GM19239 (cell line): ENCODE measurements around the gene MZB1.
A peak's percentile ranks its signal among the peaks of the same experiment; 100 is the strongest.
"Not testable (repeated sequence)": the region's sequence is repeated elsewhere in the genome, so short reads cannot be mapped to it uniquely, and the experiment has no call there.

ENCODE experiments used
- DNase-seq: peaks from one replicate; pipeline ENCODE4 v3.0.0; 2011; ENCODE audit warnings: low spot score; ENCODE audit not compliant: insufficient read length
- FAIRE-seq: peaks from 2 replicates; lab custom pipeline; 2011; peaks lifted over from hg19 to GRCh38; lab: Jason Lieb, UNC

Gene MZB1

GRCh38 chr5:139393497-139394122, 3.9 kb upstream of the MZB1 start:
- DNase-seq (no peak), FAIRE-seq (no peak)

DNA sequence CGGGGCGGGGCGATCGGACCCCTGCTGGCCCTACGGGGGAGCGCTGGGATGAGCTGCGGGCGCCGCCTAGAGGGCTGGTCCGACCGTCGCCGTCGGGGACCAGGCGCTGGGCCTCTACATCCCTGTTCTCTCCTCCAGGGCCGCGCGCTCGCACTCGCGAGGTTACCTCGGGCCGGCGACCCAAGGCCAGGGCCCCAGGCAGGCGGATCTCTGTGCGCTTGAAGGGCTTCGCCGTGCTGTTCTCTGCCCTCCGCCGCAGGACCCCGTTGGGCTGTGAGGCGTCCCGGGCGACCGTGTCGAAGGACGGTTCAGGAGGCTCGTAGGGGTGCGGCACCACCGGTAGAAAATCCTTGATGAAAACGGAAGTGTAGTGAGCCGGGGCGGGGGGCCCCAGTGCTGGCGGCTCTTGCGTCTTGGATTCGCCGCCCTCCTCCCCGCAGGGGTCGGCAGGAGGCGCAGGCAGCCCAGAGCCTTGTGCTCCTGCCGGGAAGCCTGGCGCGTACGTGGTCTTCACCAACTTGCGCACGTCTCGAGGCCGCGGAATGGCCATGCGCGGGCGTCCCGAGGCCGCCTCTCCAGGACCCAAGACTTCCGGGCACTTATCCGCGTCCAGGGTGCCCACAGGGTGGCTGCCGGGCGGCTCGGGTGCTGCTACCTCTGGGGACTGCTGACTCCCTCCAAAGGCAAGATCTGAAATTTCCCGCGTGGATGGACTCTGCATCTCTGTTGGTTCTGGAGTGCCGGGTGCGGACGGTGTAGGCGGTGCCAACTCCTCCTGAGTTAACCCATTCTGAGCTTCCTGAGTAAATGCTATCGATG, 3.2 kb upstream of the MZB1 start:
- FAIRE-seq (peak; percentile 84), DNase-seq (peak; percentile 82)

DNA sequence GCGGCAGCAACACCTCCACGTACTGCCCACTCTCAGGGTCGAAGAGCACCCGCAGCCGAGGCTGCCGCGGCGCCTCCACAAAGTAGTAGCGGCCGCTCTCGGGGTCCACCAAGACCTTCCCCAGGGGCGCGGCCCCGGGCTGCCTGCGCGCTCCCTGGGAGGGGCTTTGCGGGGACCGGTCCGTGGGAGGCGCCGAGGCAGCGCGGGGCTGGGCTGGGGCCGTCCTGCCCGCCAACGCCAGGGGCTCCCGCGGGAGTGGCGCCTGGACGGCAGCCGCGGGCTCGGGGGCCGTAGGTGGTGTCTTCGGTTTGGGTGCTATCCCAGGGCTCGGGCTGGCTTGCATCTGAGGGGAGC, 2.6 kb upstream of the MZB1 start:
- no peak for DNase-seq
- no peak for FAIRE-seq

GRCh38 chr5:139391570-139392323, 2.0 kb upstream of the MZB1 start:
- DNase-seq (no peak), FAIRE-seq (peak; percentile 84)

DNA sequence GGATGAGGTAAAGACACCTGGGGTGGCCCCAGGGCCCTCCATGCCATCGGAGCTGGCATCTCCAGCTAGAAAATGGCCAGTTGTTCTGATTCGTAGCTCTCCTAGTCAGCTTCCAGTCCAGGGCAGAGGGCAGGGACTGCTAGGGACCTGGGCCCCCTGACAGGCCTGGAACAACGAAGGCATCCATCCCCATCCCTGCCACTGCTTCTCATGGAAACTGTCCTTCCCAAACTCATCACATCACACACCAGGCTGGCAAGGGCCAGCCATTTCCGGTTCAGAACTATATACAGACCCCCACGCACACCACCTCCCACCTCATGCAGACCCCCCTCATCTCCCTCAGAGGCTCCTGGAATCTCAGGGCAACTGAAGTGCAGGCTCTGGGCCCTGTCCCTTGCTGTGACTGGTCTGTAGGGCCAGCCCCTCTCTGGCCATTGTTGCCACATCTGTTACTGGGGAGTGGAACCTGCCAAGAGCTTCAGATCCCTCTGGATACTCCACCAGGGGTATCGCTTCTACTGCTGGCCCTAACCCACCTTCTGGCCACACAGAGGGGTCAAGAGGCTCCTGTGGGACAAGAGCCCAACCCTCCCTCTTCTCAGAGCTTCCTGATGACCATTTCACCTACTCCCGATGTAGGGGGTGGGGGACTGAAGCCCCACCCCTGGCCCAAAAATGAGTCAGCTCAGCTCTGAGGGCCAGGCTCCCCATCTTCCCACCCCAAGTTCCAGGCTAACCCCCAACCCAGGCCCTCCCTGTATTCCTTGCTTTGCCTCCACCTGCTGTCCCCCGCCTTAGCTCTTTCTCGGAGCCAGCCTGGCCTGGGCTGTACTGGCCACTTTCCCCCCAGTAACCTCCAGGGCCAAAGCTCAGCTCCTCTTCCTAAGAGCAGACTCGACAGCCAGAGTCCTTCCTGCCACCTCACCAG, 1.2 kb upstream of the MZB1 start:
- DNase-seq (no peak), FAIRE-seq (peak; percentile 35)

GRCh38 chr5:139388198-139388821, 1.4 kb downstream of the MZB1 start:
- DNase-seq (no peak), FAIRE-seq (peak; percentile 76)

DNA sequence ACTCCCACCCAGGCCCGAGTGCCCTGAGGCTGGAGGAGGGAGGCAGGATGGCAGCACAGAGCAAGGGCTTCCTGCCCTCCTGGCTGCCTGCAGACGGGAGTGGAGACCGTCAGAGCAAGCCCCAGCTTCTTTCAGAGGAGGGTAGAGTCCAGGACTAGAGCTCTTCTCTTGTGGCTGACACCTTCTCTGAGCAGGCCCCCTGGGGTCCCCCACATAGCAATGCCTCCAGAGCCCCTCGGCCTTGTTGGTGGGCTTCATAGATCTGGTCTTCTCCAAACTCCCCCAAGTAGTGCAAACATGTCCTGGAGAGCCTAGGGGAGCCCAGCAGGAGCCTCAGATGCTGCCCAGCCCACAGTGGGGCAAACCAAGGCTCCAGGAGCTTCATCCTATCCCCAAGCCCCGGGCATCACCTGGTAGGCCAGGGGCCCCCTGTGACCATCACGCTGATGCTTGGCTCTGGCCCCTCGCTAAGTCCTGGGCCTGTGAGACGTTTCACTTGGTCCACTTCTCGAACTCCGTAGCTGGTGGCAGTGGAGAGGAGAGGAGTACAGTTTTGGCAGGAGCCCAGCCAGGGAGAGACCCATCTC, 2.0 kb downstream of the MZB1 start:
- DNase-seq (no peak), FAIRE-seq (peak; percentile 54)

DNA sequence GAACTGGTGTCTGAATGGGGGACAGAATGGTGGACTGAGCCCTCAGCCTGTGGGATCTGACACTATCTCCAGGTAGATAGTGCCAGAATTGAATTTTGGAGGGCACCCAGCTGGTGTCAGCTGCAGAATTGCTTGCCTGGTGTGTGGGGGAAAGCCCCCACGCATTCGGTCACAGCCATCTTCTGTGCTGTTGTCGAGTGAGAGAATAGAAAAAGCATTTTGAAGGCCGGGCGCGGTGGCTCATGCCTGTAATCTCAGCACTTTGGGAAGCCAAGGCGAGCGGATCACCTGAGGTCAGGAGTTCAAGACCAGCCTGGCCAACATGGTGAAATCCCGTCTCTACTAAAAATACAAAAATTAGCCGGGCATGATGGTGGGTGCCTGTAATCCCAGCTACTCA, 2.8 kb downstream of the MZB1 start:
- not testable (repeated sequence) for DNase-seq, FAIRE-seq

GRCh38 chr5:139386050-139386438, 3.7 kb downstream of the MZB1 start:
- DNase-seq: no peak
- FAIRE-seq: no peak

- DNase-seq: no peak
- peak; percentile 47 for FAIRE-seq
Observed at GRCh38 chr5:139385061-139386049, 4.4 kb downstream of the MZB1 start.

GRCh38 chr5:139384591-139385051, 5.1 kb downstream of the MZB1 start:
- DNase-seq: no peak

GRCh38 chr5:139383993-139384590, 5.6 kb downstream of the MZB1 start:
- DNase-seq (no peak), FAIRE-seq (no peak)

More at GRCh38 chr5:139384591-139385051, 5.1 kb downstream of the MZB1 start:
- peak; percentile 94 for FAIRE-seq

DNA sequence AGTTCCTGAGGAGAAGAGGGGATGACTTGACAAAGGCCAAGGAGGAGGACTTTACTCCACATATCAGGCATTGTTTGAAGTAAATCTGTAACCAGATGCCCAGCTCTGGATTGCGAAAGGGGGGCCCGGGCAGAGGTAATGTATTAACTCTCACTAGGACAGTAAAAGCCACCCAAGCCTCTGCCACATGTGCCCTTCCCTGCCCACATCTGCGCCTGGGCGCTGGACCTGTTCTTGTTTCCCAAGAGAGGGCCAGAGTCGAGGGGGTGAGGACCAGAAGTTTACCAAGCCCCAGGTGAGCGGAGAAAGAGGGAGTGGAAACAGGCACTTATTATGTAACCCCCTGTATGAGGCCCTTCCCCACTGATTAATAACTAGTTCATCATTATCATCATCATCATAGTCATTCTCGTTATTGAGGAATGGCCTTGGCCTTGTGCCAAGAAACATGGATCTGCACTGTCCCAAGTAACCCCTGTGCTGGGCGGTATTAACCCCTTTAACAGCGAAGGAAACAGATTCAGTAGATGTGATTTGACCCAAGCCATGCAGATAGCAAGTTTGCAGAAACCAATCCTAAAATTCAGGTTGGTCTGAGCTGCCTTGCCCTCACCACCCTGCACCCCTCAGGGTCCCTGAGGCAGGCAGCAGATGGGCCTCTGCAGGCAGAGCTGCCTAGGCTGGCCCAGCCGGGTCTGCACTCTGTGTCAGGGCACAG, 6.3 kb downstream of the MZB1 start, which contains the start of gene SLC23A1:
TSS of gene SLC23A1 (minus strand) at position 23 of the 718 bp plus-strand sequence. CDS start 44 bp downstream, outside the sequence.
- no peak for FAIRE-seq
- no peak for DNase-seq

DNA sequence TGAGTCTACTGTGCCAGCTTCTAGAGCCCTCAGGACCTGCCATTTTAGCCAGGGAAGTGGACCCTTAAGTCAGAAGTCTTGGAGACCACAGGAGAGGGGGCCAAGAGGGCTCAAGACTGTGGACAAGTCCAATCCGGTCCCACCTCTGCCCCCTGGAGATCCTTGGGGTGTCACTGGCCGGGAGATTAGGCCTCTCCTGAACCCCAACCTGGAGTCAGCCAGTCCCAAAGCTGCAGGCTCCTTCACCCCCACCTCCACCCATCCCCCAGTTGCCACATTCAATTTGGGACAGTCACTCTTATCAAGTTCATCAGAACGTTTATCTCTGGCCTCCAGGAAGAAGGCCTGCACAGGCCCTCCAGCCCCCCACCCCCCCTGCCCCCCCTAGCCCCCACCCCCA, 6.9 kb downstream of the MZB1 start:
- FAIRE-seq: no peak
- DNase-seq: no peak

GRCh38 chr5:139381837-139382761, 7.6 kb downstream of the MZB1 start:
- DNase-seq (no peak), FAIRE-seq (no peak)
